Tibial nerve (tissue), 3 donors: ENCODE data around the gene DOK5.

ENCODE experiments used
- POLR2A ChIP-seq, 2 donors: fragments of 450-650 bp; IDR thresholded peaks; one replicate each; pipeline ENCODE4 v1.6.1; 2017; ENCODE audit warnings: antibody characterized with exemption in 2 of 2, mild to moderate bottlenecking in 2 of 2, moderate library complexity in 2 of 2
- TF ChIP-seq, protein P1 (sequence below), 5 experiments: fragments of 200-600 bp in 3 of 5; fragments of 450-650 bp in 2 of 5; sonication (generic) in 3 of 5; IDR thresholded peaks; one replicate each; pipeline ENCODE4 v1.5.1; 2016 to 2019; ENCODE audit warnings: antibody characterized with exemption in 5 of 5, mild to moderate bottlenecking in 3 of 5, moderate library complexity in 2 of 5

DNA sequence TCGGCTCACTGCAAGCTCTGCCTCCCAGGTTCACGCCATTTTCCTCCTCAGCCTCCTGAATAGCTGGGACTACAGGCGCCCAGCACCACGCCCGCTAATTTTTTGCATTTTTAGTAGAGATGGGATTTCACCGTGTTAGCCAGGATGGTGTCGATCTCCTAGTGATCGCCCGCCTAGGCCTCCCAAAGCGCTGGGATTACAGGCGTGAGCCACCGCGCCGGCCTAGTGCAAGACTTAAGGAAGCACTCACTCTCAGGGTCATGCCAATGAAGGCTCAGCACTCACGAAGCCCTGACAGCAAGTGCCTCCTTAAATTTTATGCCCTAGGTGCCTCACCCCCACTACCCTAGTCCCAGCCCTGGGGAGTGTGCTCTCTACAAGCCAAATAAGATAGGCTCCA is 4.7 kb upstream of the DOK5 start:
- no peak for TF ChIP-seq POLR2A (IDR thresholded peaks at IDR 0.05)
- TF ChIP-seq, protein P1, sequence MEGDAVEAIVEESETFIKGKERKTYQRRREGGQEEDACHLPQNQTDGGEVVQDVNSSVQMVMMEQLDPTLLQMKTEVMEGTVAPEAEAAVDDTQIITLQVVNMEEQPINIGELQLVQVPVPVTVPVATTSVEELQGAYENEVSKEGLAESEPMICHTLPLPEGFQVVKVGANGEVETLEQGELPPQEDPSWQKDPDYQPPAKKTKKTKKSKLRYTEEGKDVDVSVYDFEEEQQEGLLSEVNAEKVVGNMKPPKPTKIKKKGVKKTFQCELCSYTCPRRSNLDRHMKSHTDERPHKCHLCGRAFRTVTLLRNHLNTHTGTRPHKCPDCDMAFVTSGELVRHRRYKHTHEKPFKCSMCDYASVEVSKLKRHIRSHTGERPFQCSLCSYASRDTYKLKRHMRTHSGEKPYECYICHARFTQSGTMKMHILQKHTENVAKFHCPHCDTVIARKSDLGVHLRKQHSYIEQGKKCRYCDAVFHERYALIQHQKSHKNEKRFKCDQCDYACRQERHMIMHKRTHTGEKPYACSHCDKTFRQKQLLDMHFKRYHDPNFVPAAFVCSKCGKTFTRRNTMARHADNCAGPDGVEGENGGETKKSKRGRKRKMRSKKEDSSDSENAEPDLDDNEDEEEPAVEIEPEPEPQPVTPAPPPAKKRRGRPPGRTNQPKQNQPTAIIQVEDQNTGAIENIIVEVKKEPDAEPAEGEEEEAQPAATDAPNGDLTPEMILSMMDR (IDR thresholded peaks at IDR 0.05), result no peak
